ENCODE data around the gene FRMPD1. TPM values are rescaled to one million over a fixed set of nuclear protein-coding genes. Genes with fewer than 3 reads are reported as not detected.
"Not testable (repeated sequence)": the region's sequence is repeated elsewhere in the genome, so short reads cannot be mapped to it uniquely, and the experiment has no call there.

FRMPD1 gene
- total RNA-seq, 3 donors from 2014 or later = 0.03 TPM; not detected in 2

DNA sequence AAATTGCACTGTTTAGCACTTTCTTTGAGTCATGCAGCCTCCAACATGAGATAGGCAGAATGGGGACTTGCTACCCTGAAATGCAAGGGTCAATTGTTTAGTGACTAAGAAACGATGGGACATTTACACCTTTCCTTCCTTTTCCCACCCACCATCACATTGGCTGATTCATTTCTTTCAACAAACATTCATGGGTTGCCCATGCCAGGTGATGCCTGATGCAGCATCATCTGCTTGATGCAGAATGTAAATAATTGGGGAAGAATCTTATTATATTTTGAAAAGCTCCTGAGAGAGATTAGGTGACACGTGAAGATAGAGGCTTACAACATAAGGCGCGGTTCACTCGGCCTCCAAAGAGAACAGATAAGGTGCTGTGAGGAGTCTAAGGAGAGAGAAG is 98.4 kb downstream of the FRMPD1 start:
- ATAC-seq (no peak), DNase-seq (no peak)
- no peak overlapping the region for H3K4me3 Mint-ChIP-seq
- H3K36me3 Mint-ChIP-seq (ENCODE audit: insufficient read depth) = no peaks in the 10 kb centered on the region
- no peaks in the 10 kb centered on the region for H3K9me3 Mint-ChIP-seq
- H3K4me1 Mint-ChIP-seq (ENCODE audit: low read depth) = peaks cover 12% of the 10 kb centered on the region
- H3K27me3 Mint-ChIP-seq (ENCODE audit: low read depth) = peaks cover 3% of the 10 kb centered on the region

DNA sequence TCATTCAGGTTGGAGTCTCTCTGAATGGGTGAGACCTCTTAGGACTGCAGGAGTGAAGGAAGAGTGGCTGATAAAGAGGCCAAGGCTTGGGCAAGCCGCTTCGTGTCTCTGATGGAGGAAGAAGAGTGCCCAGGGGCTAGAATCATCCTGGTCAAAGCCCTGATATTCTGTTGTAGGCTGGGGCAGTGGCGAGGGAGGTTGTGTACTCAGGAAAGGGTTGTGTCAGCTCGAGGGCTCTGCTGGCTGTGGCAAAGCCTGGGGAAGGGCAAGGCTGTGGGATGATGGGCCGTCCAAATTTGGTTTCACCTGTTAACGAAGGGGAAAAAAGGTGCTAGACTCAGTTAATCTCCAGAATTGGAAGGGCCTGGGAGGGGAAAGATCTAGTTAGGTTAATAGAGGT is 100.4 kb downstream of the FRMPD1 start:
- peaks cover 28% of the 10 kb centered on the region for H3K4me1 Mint-ChIP-seq (ENCODE audit: low read depth)
- H3K4me3 Mint-ChIP-seq = no peak overlapping the region
- no peaks in the 10 kb centered on the region for H3K9me3 Mint-ChIP-seq
- peaks cover 3% of the 10 kb centered on the region for H3K27me3 Mint-ChIP-seq (ENCODE audit: low read depth)
- ATAC-seq (no peak), DNase-seq (no peak)
- H3K36me3 Mint-ChIP-seq (ENCODE audit: insufficient read depth) = peaks cover 1% of the 10 kb centered on the region

DNA sequence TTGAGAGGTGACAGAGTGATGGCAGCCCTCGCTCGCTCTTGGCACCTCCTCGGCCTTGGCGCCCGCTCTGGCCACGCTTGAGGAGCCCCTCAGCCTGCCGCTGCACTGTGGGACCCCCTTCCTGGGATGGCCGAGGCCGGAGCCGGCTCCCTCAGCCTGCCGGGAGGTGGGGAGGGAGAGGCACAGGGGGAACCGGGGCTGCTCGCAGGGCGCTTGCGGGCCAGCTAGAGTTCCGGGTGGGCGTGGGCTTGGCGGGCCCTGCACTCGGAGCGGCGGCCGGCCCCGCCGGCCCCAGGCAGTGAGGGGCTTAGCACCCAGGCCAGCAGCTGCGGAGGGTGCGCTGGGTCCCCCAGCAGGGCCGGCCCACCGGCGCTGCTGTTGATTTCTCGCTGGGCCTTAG is 101.0 kb downstream of the FRMPD1 start:
- not testable (repeated sequence) for H3K36me3 Mint-ChIP-seq (ENCODE audit: insufficient read depth); DNase-seq; H3K27me3 Mint-ChIP-seq (ENCODE audit: low read depth); H3K4me3 Mint-ChIP-seq; ATAC-seq; H3K9me3 Mint-ChIP-seq
- H3K4me1 Mint-ChIP-seq (ENCODE audit: low read depth) = peaks cover 28% of the 10 kb centered on the region

DNA sequence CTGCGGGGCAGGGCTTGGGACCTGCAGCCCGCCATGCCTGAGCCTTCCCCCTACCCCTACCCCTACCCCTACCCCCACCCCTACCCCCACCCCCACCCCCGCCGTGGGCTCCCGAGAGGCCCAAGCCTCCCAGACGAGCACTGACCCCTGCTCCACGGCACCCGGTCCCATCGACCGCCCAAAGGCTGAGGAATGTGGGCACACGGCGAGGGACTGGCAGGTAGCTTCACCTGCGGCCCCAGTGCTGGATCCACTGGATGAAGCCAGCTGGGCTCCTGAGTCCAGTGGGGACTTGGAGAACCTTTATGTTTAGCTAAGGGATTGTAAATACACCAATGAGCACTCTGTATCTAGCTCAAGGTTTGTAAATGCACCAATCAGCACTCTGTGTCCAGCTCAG is 101.4 kb downstream of the FRMPD1 start:
- H3K4me3 Mint-ChIP-seq = peak overlapping the region; percentile 96
- H3K9me3 Mint-ChIP-seq; ATAC-seq; H3K27me3 Mint-ChIP-seq (ENCODE audit: low read depth); DNase-seq; H3K36me3 Mint-ChIP-seq (ENCODE audit: insufficient read depth): not testable (repeated sequence)
- H3K4me1 Mint-ChIP-seq (ENCODE audit: low read depth) = peaks cover 29% of the 10 kb centered on the region

DNA sequence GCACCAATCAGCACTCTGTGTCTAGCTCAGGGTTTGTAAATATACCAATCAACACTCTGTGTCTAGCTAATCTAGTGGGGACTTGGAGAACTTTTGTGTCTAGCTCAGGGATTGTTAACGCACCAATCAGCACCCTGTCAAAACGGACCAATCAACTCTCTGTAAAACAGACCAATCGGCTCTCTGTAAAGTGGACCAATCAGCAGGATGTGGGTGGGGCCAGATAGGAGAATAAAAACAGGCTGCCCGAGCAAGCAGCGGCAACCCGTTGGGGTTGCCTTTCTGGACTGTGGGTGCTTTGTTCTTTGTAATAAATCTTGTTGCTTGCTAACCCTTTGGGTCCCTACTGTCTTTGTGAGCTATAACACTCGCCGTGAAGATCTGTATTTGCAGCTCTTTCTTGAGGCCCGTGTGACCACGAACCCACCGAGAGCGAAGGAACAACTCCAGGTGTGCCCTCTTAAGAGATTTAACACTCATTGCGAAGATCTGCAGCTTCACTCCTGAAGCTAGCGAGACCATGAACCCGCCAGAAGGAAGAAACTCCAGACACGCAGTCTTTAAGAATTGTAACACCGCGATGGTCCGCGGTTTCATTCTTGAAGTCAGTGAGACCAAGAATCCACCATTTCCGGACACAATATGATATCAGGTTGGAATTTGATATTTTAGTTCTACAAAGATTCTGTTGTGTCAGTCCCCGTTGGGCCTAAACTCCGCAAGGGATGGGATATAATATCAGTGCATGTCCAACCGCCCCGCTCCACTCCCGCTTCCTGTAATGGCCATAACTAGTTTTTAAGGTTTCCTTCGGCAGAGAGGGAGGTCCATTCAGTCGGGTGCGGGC is 102.1 kb downstream of the FRMPD1 start:
- H3K9me3 Mint-ChIP-seq = no peaks in the 10 kb centered on the region
- H3K4me3 Mint-ChIP-seq = peak overlapping the region; percentile 96
- H3K4me1 Mint-ChIP-seq (ENCODE audit: low read depth) = peaks cover 34% of the 10 kb centered on the region
- DNase-seq (no peak), ATAC-seq (no peak)
- H3K27me3 Mint-ChIP-seq (ENCODE audit: low read depth) = peaks cover 1% of the 10 kb centered on the region
- H3K36me3 Mint-ChIP-seq (ENCODE audit: insufficient read depth) = peaks cover 1% of the 10 kb centered on the region

DNA sequence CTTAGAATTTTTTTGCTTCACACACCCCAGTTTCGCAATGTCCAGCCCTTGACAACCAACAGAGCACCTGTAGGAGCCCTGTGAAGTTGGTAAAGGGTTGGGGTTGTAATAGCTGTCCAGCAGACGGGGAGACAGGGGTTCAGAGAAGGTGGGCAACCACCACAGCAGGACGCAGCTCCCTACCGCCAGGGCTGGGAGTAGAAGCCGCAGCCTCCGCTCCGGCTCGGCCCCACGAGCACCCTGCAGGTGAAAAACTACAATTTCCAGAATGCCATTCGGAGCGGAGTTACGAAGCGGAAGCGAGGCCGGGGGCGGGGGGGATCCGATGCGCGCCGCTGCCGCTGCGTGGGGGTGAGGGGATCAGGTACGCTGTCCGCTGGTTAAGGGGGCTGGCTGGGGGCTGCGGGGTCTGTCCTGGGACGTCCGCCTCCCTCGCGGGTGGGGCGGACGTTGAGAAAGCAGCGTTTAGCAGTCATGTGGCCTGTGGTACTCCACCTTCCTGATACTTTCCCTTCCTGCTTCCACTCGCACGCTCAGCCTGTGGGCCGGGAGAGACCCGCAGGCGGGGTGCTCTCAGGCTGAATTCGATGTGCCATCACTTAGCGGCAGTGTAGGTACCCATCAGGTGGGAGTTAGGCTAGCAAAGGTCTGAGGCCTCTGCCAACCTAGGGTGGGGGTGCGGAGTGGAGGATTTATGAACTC is 102.9 kb downstream of the FRMPD1 start, which contains the start of gene TRMT10B:
TRMT10B (plus strand) TSS at position 317 of the 702 bp plus-strand sequence. CDS start 8,127 bp downstream, outside the sequence.
- no peaks in the 10 kb centered on the region for H3K27me3 Mint-ChIP-seq (ENCODE audit: low read depth)
- H3K9me3 Mint-ChIP-seq = no peaks in the 10 kb centered on the region
- H3K4me3 Mint-ChIP-seq = peak within 1 kb of the TSS; percentile 96
- DNase-seq (peak; percentile 71), ATAC-seq (peak; percentile 95 to 96)
- H3K36me3 Mint-ChIP-seq (ENCODE audit: insufficient read depth) = peaks cover 1% of the 10 kb centered on the region
- peaks cover 34% of the 10 kb centered on the region for H3K4me1 Mint-ChIP-seq (ENCODE audit: low read depth)

DNA sequence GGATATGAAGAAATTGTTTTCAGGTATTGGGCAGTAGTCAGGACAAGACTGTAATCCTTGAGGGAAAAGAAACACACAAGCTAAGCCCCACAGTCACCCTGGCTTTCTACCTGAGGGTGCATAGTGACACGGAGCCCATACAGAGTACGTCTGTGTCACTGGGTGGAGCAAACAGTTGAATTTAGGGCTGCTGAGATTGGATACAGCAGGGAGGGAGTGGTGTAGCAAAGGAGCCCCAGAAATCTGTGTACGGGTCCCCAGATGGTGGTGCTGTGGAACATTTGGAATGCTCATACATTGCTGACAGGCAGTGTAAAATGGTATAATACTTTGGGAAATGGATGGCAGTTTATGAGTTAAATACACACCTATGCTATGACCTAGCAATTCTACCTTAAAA is 108.0 kb downstream of the FRMPD1 start:
- H3K9me3 Mint-ChIP-seq = no peaks in the 10 kb centered on the region
- H3K4me1 Mint-ChIP-seq (ENCODE audit: low read depth) = peaks cover 26% of the 10 kb centered on the region
- no peaks in the 10 kb centered on the region for H3K27me3 Mint-ChIP-seq (ENCODE audit: low read depth)
- peaks cover 7% of the 10 kb centered on the region for H3K36me3 Mint-ChIP-seq (ENCODE audit: insufficient read depth)
- no peak overlapping the region for H3K4me3 Mint-ChIP-seq
- ATAC-seq (no peak), DNase-seq (no peak)

DNA sequence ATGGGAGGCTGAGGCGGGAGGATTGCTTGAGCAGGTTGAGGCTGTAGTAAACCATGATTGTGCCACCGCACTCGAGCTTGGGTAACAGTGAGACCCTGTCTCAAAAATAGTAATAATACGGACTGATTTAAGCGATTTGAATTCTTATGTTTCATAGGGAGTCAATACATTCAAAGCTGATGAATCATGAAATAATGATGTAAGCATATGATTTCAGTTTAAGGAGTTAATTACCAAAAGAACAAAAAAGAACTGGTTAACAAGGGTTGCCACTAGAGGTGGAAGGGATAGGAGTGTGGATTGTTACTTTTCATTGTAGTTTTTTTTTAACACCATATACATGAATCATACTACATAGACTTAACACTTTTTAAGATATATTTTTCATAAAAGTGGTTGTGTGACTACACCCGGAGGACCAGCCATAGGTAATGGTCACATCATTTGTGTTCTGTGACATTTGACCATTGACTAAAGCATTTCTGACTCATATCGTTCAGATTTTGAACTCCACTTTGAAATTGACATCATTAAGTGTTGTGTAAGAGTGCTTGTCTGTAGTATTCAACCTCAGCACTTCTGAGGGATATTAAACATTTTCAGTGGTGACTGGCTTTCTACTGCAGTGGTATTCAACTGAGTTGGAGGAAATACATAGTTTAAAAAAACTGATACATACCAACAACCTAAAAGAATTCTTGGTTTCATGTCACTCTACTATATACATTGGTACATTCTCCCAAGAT is 109.8 kb downstream of the FRMPD1 start:
- Mint-ChIP-seq H3K9me3 (no peaks in the 10 kb centered on the region), H3K36me3 (ENCODE audit: insufficient read depth) (peaks cover 17% of the 10 kb centered on the region), H3K4me1 (ENCODE audit: low read depth) (peaks cover 10% of the 10 kb centered on the region), H3K4me3 (no peak overlapping the region), H3K27me3 (ENCODE audit: low read depth) (no peaks in the 10 kb centered on the region)
- no peak for DNase-seq
- ATAC-seq = no peak

DNA sequence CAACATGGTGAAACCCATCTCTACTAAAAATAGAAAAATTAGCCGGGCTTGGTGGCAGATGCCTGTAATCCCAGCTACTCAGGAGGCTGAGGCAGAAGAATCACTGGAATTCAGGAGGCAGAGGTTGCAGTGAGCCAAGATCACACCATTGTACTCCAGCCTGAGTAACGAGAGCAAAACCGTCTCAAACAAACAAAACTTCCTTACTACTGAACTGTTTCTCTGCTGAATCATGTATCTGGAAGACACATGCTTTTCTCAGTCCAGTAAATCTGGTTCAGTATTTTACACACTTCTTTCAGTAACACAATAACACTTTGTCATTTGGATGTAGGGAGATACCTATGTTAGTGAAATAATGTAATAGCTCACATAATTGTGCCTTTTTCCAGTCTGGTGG is 110.8 kb downstream of the FRMPD1 start:
- H3K9me3 Mint-ChIP-seq = no peaks in the 10 kb centered on the region
- no peak for ATAC-seq
- H3K27me3 Mint-ChIP-seq (ENCODE audit: low read depth) = no peaks in the 10 kb centered on the region
- peaks cover 21% of the 10 kb centered on the region for H3K36me3 Mint-ChIP-seq (ENCODE audit: insufficient read depth)
- DNase-seq = no peak
- H3K4me3 Mint-ChIP-seq = no peak overlapping the region
- peaks cover 9% of the 10 kb centered on the region for H3K4me1 Mint-ChIP-seq (ENCODE audit: low read depth)

DNA sequence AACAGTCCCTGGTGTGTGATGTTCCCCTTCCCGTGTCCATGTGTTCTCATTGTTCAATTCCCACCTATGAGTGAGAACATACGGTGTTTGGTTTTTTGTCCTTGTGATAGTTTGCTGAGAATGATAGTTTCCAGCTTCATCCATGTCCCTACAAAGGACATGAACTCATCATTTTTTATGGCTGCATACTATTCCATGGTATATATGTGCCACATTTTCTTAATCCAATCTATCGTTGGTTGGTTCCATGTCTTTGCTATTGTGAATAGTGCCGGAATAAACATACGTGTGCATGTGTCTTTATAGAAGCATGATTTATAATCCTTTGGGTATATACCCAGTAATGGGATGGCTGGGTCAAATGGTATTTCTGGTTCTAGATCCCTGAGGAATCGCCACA is 114.5 kb downstream of the FRMPD1 start:
- H3K27me3 Mint-ChIP-seq (ENCODE audit: low read depth); DNase-seq; H3K9me3 Mint-ChIP-seq; H3K4me3 Mint-ChIP-seq; ATAC-seq; H3K4me1 Mint-ChIP-seq (ENCODE audit: low read depth): not testable (repeated sequence)
- peaks cover 30% of the 10 kb centered on the region for H3K36me3 Mint-ChIP-seq (ENCODE audit: insufficient read depth)

DNA sequence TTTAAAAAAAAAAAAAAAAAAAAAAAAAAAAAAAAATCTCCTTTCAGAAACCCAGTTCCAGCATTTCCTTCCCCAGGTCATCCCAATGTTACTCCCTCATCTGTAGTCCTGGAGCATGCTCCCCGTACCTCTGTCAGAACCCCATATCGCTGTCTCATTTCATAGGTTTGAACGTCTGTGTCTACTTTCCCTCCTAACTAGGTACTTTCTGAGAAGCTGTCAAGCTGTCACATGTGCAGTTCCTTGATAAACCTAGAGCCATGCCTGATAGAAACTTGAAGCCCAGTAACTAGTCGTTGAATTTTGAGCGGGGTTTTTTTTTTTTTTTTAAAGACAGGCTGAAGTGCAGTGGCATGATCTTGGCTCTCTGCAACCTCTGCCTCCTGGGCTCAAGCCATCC is 118.6 kb downstream of the FRMPD1 start:
- no peak for ATAC-seq
- no peak for DNase-seq
- Mint-ChIP-seq H3K4me1 (ENCODE audit: low read depth) (peaks cover 6% of the 10 kb centered on the region), H3K9me3 (no peaks in the 10 kb centered on the region), H3K27me3 (ENCODE audit: low read depth) (no peaks in the 10 kb centered on the region), H3K36me3 (ENCODE audit: insufficient read depth) (peaks cover 21% of the 10 kb centered on the region), H3K4me3 (no peak overlapping the region)

DNA sequence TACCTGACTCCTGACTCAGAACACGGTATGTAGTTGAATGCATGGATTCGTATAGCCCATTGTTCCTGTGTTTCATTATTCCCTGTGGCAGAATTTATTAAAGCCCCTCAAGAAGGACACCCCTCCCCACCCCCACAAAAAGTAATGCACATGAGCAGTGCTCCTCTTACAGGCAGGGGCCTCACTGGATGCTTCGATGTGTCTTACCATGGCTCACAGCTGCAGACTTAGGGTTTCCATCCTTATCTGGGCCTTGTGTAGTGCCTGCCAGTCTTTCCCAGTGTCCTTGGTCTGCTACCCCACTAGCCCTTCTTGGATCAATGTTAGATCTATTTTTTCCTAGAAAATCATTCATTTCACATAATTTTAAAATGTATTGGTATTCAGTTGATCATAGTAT is 119.2 kb downstream of the FRMPD1 start:
- no peak for DNase-seq

DNA sequence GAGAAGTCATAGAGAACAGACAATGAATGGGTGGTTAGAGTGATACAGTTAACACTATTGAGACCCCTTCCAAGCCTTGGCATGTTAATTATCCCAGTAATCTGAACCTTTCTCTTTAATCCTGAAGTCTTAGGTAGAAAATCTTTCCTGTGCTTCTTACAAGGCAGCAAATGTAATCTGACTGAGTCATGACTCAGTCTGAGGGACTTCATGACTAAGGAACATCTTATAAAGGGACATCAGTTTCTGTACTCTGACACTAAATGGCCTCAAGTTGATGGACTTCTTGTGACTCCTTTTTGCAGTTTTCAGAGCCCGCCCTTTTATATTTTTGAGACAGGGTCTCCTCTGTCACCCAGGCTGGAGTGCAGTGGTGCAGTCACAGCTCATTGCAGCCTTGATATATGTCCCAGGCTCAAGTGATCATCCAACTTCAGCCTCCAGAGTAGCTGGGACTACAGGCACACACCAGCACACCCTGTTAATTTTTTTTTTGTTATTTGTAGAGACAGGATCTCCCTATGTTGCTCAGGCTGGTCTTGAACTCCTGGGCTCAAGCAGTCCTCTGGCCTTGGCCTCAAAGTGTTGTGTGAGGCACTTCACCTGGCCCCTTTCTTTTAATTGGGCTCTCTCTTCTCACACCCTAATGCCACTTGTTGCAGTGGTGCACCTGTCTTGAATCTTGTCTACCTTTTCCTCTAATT is 124.6 kb downstream of the FRMPD1 start:
- Mint-ChIP-seq H3K27me3 (ENCODE audit: low read depth) (no peaks in the 10 kb centered on the region), H3K4me1 (ENCODE audit: low read depth) (no peaks in the 10 kb centered on the region), H3K36me3 (ENCODE audit: insufficient read depth) (peaks cover 16% of the 10 kb centered on the region), H3K9me3 (no peaks in the 10 kb centered on the region), H3K4me3 (no peak overlapping the region)
- DNase-seq (no peak), ATAC-seq (no peak)

More for the DNA sequence above, 119.2 kb downstream of the FRMPD1 start:
- Mint-ChIP-seq H3K4me1 (ENCODE audit: low read depth) (peaks cover 6% of the 10 kb centered on the region), H3K36me3 (ENCODE audit: insufficient read depth) (peaks cover 19% of the 10 kb centered on the region), H3K9me3 (no peaks in the 10 kb centered on the region), H3K27me3 (ENCODE audit: low read depth) (no peaks in the 10 kb centered on the region), H3K4me3 (no peak overlapping the region)
- no peak for ATAC-seq

DNA sequence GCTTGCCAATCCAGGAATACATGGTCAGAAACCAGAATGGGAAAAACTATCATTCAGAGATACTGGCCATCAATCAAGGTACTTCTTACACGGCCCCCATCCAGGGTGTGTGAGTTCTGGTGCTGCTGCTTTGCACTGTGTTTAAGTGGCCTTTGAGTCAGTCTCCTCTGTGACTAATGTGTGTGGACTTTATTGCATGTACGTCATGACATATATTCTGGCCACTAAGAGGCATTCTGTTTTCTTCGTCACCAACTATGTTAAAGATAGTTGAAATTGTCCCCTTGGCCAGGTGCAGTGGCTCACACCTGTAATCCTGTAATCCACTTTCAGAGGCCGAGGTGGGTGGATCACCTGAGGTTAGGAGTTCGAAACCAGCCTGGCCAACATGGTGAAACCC is 125.6 kb downstream of the FRMPD1 start:
- ATAC-seq = no peak
- Mint-ChIP-seq H3K27me3 (ENCODE audit: low read depth) (no peaks in the 10 kb centered on the region), H3K36me3 (ENCODE audit: insufficient read depth) (peaks cover 23% of the 10 kb centered on the region), H3K9me3 (no peaks in the 10 kb centered on the region), H3K4me1 (ENCODE audit: low read depth) (peaks cover under 1% of the 10 kb centered on the region), H3K4me3 (no peak overlapping the region)
- DNase-seq = no peak

Data from activated T-cell treated with anti-CD3 and anti-CD28 coated beads, Interleukin-2, amount 50 U/mL, for 4 hours (primary cell).